NCI-H2196 (cell line): Measurements from ENCODE around the gene CHMP4B.

Experiments
- DNase-seq: peaks from one replicate; lab custom pipeline; 2025; ENCODE audit not compliant: unreplicated experiment; lab: John Stamatoyannopoulos, UW

CHMP4B gene

DNA sequence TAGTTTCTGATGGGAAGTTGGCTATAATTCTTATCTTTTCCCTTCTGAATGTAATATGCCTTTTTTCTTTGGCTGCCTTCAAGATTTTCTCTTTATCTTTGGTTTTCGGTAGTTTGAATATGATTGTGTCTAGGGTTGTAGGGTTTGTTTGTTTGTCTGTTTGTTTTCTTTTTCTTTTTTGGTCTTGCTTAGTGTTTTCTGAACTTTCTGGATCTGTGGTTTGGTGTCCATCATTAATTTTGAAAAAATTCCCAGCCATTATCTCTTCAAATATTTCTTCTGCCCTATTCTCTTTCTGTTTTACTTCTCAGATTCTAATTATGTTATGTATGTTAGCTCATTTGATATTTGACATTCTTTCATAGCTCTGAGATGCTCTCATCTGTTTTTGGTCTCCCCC lies 79.4 kb downstream of the CHMP4B start:
- no peak for DNase-seq

DNA sequence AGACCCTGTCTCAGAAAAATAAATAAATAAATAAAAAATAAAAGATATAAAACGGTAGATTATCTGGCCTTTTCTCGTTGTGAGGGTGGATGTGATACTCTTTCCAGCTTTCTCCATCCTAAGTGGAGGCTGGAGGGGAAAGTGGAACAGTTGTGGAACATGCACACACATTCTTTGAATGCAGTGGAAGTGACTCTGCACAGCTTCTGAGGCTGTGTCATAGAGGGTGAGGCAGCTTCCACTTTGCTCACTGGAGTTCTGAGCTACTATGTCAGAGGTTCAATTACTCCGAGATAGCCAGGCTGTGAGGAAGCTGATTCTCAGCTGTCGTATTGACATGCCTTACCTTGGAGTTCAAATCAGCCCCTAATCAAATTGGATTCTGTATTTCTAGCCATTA lies 82.2 kb downstream of the CHMP4B start:
- DNase-seq, result no peak

- no peak for DNase-seq
Observed at GRCh38 chr20:33894798-33895197, 83.7 kb downstream of the CHMP4B start.

GRCh38 chr20:33896509-33896908 lies 85.4 kb downstream of the CHMP4B start:
- no peak for DNase-seq

DNA sequence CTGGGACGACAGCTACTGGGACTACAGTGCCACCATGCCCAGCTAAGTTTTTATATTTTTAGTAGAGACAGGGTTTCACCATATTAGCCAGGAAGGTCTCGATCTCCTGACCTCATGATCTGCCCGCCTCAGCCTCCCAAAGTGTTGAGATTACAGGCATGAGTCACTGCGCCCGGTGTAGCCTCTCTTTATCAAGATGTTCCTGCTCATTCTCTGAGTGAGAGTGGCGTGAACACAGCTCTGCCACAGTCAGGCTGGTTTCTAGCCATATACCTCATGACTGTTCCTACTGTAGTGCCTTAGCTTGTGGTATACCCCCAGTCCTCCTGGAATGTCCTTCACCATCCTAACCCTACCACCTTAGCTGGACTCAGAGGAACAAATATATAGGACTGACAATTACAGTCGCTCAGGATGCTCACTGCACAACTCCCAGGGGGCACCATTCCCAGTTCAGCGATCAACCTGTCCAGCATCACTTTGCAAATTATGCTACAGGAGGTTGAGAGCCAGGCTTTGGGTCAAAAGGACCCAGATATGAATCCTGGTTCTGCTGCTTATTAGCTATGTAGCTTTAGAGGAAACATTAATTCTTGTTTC lies 86.3 kb downstream of the CHMP4B start:
- DNase-seq, result no peak

DNA sequence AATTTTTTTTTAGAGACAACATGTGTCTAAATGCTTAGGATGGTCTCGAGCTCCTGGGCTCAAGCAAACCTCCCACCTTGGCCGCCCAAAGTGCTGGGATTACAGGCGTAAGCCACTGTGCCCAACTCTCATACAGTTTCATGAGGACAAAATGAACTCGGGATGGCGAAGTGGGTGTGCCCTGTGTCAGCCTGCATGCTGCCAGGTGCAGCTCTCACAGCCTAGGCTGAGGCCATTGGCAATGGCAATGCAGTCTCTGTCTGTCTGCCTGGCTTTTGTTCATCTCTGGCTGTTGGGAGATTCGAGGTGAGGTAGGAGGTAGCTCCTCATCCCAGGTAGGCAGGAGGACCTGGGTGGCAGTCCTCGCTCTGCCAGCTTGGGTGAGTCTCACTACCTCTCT lies 88.0 kb downstream of the CHMP4B start:
- no peak for DNase-seq

- no peak for DNase-seq
Observed at GRCh38 chr20:33900521-33901131, 89.5 kb downstream of the CHMP4B start.

DNA sequence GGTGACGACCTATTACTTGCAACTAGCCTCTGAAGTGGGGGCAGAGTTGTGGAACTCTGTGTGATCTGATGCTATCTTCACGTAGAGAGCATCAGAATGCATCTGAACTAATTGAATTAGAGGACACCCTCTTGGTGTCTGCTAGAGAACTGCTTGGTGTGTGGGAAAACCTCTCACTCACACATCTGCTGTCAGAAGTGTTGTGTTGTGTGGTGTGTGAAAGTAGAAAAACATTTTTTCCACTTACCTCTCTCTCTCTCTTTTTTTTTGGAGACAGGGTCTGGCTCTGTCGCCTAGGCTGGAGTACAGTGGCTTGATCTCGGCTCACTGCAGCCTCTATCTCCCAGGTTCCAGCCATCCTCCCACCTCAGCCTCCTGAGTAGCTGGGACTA lies 90.0 kb downstream of the CHMP4B start:
- no peak for DNase-seq

DNA sequence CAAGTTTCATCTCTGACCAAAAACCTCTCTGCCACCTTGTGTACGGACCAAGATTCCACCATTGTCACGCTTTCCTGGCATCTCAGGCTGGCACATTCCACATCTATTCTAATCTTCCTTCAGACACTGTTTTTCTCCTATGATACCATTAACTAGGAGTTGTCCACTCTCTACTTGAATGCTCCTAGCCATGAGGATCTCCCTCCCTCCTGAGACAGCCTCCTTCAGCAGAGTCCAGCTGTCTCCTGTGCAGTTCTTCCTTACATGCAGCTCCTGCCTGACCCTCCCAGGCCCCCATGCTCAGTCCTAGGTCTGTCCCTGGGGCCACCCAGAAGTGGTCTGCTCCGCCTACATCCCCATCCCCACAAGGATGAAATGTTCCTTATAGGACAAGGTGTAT lies 90.9 kb downstream of the CHMP4B start:
- no peak for DNase-seq
